GM23248 (cell line): ENCODE data around the gene CDKL5.

ENCODE experiments used
- EZH2 ChIP-seq: fragments of 200-600 bp; sonication (generic); IDR thresholded peaks from 2 replicates; pipeline ENCODE4 v1.6.1; 2018; ENCODE audit warnings: antibody characterized with exemption, mild to moderate bottlenecking; ENCODE audit not compliant: insufficient read depth, poor library complexity, severe bottlenecking
- EZH2phosphoT487 ChIP-seq: fragments of 200-600 bp; sonication (generic); IDR thresholded peaks from 2 replicates; pipeline ENCODE4 v1.6.1; 2018; ENCODE audit warnings: antibody characterized with exemption, moderate library complexity, mild to moderate bottlenecking, low read depth; ENCODE audit not compliant: insufficient read depth

DNA sequence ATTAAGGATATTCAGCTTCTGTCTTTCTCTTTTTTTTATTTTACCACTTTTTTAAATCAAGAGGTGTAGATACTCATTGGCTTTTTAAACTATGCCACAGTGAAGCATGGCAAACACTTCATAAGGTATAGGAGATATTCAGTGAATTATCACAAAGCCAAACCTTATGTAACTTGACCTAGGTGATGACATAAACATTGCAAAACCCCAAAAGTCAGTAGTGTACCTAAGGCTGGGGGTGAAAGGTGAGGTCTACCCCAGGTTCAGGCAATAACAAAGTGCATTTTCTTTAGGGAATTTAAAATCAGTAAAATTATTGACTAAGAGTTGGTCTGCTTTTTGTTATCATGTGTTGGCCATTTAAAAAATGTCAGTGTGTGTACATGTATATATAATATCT is 39.1 kb downstream of the CDKL5 start:
- TF ChIP-seq EZH2, result no peak
- no peak for TF ChIP-seq EZH2phosphoT487
